Small intestine (tissue), 7 donors: ENCODE results near the gene VWA1. TPM values are rescaled to one million over a fixed set of nuclear protein-coding genes. Genes with fewer than 3 reads are reported as not detected.
A peak's percentile ranks its signal among the peaks of the same experiment; 100 is the strongest.
"Not testable (repeated sequence)": the region's sequence is repeated elsewhere in the genome, so short reads cannot be mapped to it uniquely, and the experiment has no call there.

Source experiments
- DNase-seq, 2 donors: peaks; one replicate each; pipeline versions ENCODE4 v3.0.0 to v3.0.0-alpha.2; 2013
- FAIRE-seq: peaks from 2 replicates; lab custom pipeline; 2012; peaks lifted over from hg19 to GRCh38; lab: Jason Lieb, UNC
- H3K27ac ChIP-seq, 3 donors: one replicate each; pipeline ENCODE4 v1.5.1; 2013; ENCODE audit warnings: low read length in 2 of 3, mild to moderate bottlenecking in 2 of 3, control low read depth in 1 of 3, inconsistent platforms in 1 of 3, low read depth in 1 of 3, moderate library complexity in 1 of 3
- H3K27me3 ChIP-seq, 3 donors: one replicate each; pipeline ENCODE4 v1.6.1; 2013; ENCODE audit warnings: low read length in 3 of 3, inconsistent platforms in 1 of 3; ENCODE audit not compliant: control insufficient read depth in 3 of 3, insufficient read depth in 3 of 3
- H3K36me3 ChIP-seq, 3 donors: one replicate each; pipeline ENCODE4 v1.6.1; 2013; ENCODE audit warnings: low read length in 3 of 3, inconsistent platforms in 1 of 3, low read depth in 1 of 3, mild to moderate bottlenecking in 1 of 3, moderate library complexity in 1 of 3; ENCODE audit not compliant: control insufficient read depth in 3 of 3, insufficient read depth in 2 of 3
- H3K4me1 ChIP-seq, 3 donors: one replicate each; pipeline ENCODE4 v1.6.1; 2013; ENCODE audit warnings: low read length in 2 of 3, inconsistent platforms in 1 of 3, low read depth in 1 of 3, mild to moderate bottlenecking in 1 of 3, moderate library complexity in 1 of 3; ENCODE audit not compliant: control insufficient read depth in 3 of 3, insufficient read depth in 2 of 3
- H3K4me3 ChIP-seq, 3 donors: one replicate each; pipeline ENCODE4 v1.5.1; 2013; ENCODE audit warnings: low read length in 3 of 3, control low read depth in 1 of 3, inconsistent platforms in 1 of 3, low read depth in 1 of 3, mild to moderate bottlenecking in 1 of 3, moderate library complexity in 1 of 3
- H3K9me3 ChIP-seq, 2 donors: one replicate each; pipeline ENCODE4 v1.6.1; 2013; ENCODE audit warnings: low read depth in 1 of 2, low read length in 1 of 2; ENCODE audit not compliant: control insufficient read depth in 2 of 2, insufficient read depth in 1 of 2
- WGBS, 3 donors: extraction: QIAGEN DNeasy Blood & Tissue Kit; methylation state at CpG; one replicate each; pipeline ENCODE4 v1.1.7; 2013; 5-methylcytosine and 5-hydroxymethylcytosine counted together
- polyA plus RNA-seq, 4 donors: library from polyadenylated mRNA; stranded (reverse) in 3 of 4; unstranded in 1 of 4; fragments of 200-250 nt in 3 of 4; fragments of 120-200 nt in 1 of 4; gene quantifications; one replicate each; pipeline versions ENCODE4 v1.2.1 to v1.2.3, GENCODE V29; 2013
- donor health status: healthy with polysubstance abuse.
- donor health status: control.
- donor health status: control.
- donor health status: Bipolar disorder and iron deficiency.
- donor health status: healthy.

The VWA1 gene
- polyA plus RNA-seq, 4 donors = 0.67 to 122 (median 6.9) TPM

GRCh38 chr1:1459156-1459555, 23.7 kb downstream of the VWA1 start:
- not testable (repeated sequence) for FAIRE-seq, H3K36me3 ChIP-seq, H3K4me3 ChIP-seq, H3K27me3 ChIP-seq, H3K4me1 ChIP-seq, DNase-seq, H3K9me3 ChIP-seq, H3K27ac ChIP-seq
- 84 to 94% (median 92%) methylated on average over 9 to 17 of the region's 19 CpGs for WGBS, 3 donors

GRCh38 chr1:1459711-1460110, 24.2 kb downstream of the VWA1 start:
- DNase-seq, H3K27ac ChIP-seq, H3K4me1 ChIP-seq, H3K9me3 ChIP-seq, H3K36me3 ChIP-seq, FAIRE-seq, H3K4me3 ChIP-seq, H3K27me3 ChIP-seq: not testable (repeated sequence)
- 82 to 89% (median 85%) methylated on average over 12 to 14 of the region's 14 CpGs for WGBS, 3 donors

GRCh38 chr1:1460540-1461130, 25.1 kb downstream of the VWA1 start:
- H3K27ac ChIP-seq = no peak overlapping the region
- no peak overlapping the region for H3K4me3 ChIP-seq
- DNase-seq (no peak), FAIRE-seq (no peak)
- no peaks in the 10 kb centered on the region for H3K36me3 ChIP-seq
- no peaks in the 10 kb centered on the region for H3K4me1 ChIP-seq
- peaks cover 0 to 5% of the 10 kb centered on the region in 2 donors for H3K9me3 ChIP-seq
- H3K27me3 ChIP-seq = no peaks in the 10 kb centered on the region
- 61 to 66% (median 63%) methylated on average over 27 of the region's 27 CpGs for WGBS, 3 donors

GRCh38 chr1:1461721-1462317, 26.3 kb downstream of the VWA1 start:
- peak overlapping the region in 1 of 3 donors; percentile 40 for H3K27ac ChIP-seq
- H3K36me3 ChIP-seq = no peaks in the 10 kb centered on the region
- peak in 1 of 2 donors; percentile 26 for DNase-seq
- peaks cover 0 to 7% of the 10 kb centered on the region in 2 donors for H3K9me3 ChIP-seq
- no peak overlapping the region for H3K4me3 ChIP-seq
- WGBS, 3 donors = 48 to 62% (median 54%) methylated on average over 16 to 18 of the region's 18 CpGs
- no peak for FAIRE-seq
- no peaks in the 10 kb centered on the region for H3K4me1 ChIP-seq
- H3K27me3 ChIP-seq = no peaks in the 10 kb centered on the region

GRCh38 chr1:1462318-1462966, 27.0 kb downstream of the VWA1 start:
- Histone ChIP-seq H3K27me3 (no peaks in the 10 kb centered on the region), H3K9me3 (peaks cover 0 to 7% of the 10 kb centered on the region in 2 donors), H3K36me3 (no peaks in the 10 kb centered on the region), H3K27ac (peak overlapping the region in 1 of 3 donors; percentile 40), H3K4me1 (no peaks in the 10 kb centered on the region), H3K4me3 (no peak overlapping the region)
- FAIRE-seq = no peak
- DNase-seq = peak in 1 of 2 donors; percentile 28
- 63 to 75% (median 70%) methylated on average over 25 to 26 of the region's 26 CpGs for WGBS, 3 donors

- H3K36me3 ChIP-seq = no peaks in the 10 kb centered on the region
- H3K4me3 ChIP-seq = no peak overlapping the region
- no peaks in the 10 kb centered on the region for H3K4me1 ChIP-seq
- 82 to 90% (median 85%) methylated on average over 7 of the region's 7 CpGs for WGBS, 3 donors
- H3K27me3 ChIP-seq = no peaks in the 10 kb centered on the region
- FAIRE-seq (no peak), DNase-seq (no peak)
- H3K27ac ChIP-seq = no peak overlapping the region
- peaks cover 0 to 7% of the 10 kb centered on the region in 2 donors for H3K9me3 ChIP-seq
Observed at GRCh38 chr1:1463312-1463711, 27.8 kb downstream of the VWA1 start.

GRCh38 chr1:1468196-1468985, 32.9 kb downstream of the VWA1 start:
- not testable (repeated sequence) for H3K27ac ChIP-seq, H3K4me1 ChIP-seq, H3K4me3 ChIP-seq, H3K9me3 ChIP-seq, H3K36me3 ChIP-seq, H3K27me3 ChIP-seq, DNase-seq, FAIRE-seq
- WGBS, 3 donors = 74 to 85% (median 83%) methylated on average over 28 to 43 of the region's 44 CpGs
